CD4-positive, alpha-beta T cell treated with Interleukin-6 at 100 ng/mL for 8 hours (primary cell): Measurements from ENCODE around the gene AMDHD2.

ENCODE experiments used
- DNase-seq: peaks from one replicate; pipeline ENCODE4 v3.0.0-alpha.2; 2020; ENCODE audit warnings: mixed read lengths, low spot score

Gene AMDHD2

DNA sequence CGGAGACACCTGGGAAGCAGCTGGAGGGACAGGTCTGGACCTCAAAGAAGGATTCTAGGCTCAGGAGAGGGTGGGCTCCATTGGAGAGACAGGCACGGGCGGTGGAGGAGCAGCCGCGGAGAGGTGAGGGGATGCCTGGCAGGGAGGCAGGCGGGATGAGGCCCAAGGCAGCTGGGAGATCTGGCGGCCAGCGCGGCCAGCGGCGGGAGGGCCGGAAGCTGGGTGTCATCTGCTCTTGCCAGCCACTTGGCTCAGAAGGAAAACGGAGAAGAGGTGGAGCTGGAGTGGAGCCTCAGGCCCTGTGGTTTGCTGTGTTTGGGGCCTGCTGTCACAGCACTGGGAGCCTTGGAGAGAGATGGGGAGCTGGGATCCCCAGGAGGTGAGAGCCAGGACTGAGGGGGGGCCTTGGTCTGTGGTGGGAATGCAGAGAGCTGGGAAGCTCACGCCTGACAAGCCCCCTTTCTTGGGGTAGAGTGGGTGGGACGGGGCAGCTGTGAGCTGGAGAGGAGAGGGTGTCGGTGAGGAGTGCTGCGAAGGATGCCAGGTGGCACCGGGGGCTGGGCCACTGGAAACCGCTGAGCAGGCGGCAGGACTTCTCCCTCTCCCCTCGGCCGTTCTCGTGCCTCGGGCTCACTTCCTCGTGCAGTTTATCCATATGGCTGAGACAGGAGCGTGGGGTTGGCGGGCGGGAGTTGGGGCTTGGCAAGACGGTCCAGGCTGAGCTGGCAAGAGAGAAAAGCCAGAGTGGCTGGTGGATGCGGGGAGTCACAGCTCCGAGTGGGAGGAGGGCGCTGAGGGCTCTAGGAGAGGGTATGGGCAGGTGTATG lies 37.2 kb upstream of the AMDHD2 start:
- DNase-seq, result no peak

DNA sequence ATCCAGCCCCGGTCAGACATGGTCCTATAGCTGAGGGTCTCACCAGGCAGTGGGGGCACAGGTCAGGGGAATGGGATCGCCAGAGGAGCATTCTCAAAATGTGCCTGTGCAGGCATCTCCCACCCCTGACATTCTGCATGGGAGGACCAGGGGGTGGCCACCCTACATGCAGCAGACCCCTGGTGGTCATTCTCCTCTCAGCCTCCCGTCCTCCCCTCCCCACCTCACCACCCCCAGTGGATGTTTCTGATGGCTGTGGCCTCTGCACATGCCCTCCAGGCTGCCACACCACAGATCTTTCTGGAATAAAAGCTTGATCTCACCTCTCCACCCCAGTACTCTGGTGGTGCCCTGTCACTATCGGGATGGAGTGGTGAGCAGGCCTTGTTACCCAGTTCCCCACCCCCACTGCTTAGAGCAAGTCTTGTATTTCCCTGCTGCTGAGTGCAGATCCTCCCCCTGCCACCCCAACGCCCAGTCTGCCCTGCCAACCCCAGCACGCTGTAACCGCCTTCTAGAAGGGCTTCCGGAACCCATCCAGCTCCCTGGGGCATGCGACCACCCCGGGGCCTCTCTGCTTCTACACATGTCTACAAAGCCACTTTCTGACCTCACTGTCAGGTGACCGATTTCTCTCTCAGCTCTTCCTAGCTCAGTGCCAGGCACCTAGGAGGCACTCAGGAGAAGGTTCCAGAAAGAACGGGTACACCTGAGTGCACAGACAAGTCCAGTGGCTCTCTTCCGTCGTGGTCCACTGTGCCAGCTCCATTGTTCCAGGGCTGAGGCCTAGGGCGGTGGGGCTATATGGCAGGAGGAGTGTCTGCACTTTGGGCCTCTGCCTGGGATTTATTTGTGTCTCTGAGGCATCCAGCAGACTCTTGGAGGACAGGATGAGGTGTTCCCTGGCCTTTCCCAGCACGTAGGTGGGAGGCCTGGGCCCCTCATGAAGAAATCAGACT lies 36.0 kb upstream of the AMDHD2 start:
- no peak for DNase-seq

DNA sequence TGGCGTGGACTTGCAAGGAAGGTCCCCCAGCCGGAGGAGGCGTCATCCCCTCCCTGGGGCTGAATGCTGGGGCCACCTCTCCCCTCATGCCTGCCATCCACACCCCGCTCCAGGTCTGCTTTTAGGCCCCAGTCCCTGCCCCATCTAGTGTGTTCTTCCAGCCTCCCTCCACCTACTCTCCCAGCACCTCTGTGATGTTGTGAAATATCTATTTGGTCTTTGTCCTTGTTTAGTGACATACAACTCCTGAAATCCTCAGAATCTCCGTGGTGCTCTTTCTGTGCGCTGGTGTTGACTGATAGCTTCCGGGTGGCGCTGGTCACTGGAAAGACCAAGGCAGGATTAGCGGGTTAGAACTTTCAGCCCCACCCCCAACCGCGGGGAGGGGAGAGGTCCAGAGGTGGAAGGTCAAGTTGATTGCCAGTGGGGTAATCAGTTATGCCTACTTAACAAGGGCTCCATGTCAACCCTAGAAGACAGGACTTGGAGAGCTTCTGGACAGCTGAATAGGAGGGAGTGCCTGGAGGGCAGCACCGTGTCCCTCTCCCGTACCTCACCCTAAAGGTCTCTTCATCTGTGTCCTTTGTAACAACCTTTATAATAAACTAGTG lies 35.2 kb upstream of the AMDHD2 start:
- DNase-seq, result no peak

DNA sequence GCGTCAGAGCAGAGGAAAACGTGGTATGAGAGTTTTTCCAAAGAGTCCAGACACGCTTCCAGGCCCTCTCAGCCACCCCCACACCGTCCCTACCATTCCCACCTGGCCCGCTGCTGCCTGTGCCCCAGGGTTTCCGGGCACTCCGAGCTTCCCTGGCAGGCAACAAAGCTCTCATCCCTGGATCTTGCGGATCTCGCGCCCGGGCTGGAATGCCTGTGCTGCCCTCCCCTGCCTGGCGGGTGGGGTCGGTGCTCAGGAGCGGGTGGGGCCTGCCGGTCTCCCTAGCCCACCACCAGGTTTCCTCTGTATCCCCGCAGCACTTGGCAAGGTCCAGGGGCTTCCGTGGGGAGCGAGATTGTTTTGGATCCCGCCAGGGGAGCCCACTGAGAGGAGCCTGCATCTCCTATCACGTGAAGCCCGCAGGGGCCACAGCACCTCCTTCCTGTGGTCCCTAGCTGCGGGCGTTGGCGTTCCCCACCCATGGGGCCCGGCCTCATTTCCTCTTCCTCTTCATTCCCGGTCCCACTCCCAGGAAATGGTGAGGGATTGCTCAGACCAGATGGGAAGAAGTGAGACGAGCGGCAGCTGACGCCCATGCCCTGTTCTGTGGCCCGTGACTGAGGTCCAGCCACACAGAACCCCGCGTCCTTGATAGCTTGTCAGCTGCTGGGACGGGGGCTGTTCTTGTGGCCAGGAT lies 34.2 kb upstream of the AMDHD2 start:
- no peak for DNase-seq

DNA sequence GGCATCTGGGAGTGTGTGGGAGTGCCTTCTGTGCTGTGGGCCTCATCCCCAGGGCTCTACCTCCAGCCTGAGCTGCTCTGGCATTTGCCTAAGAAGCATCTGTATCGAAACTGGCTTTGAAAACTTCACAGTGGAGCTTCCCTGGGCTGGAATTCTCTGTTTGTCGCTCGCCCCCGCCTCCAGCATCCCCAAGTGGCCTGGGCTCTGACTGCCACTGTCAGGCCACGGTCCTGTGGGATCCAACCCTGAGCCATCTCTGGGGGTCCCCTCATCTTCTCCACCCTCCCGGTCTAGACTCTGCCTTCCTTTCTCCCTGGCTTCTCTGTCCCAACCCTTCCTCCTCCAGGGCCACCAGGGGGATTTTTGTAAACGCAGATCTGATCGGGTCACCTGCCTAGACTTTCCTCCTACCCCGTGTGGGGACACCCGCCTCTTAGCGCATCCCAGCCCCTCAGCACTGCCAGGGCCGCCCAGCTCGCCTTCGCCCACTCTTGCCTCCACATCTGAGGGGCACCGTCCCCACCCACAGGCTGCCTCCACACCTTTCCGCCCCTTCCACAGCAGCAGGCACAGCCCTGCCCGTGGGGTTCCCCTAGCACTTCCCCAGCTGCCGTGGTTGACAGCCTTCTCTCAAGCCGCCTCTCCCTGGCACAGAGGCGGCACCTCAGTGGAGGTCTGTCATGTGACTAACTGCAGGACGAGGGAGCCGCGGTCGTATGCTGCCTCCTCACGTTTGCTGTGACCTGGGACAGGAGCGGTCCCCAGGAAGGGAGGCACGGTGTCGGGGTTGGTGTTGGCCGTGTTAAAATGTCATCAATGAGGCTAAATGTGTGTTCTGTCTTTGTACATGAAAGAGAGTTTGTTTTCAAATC lies 33.3 kb upstream of the AMDHD2 start:
- DNase-seq, result peak; percentile 85

DNA sequence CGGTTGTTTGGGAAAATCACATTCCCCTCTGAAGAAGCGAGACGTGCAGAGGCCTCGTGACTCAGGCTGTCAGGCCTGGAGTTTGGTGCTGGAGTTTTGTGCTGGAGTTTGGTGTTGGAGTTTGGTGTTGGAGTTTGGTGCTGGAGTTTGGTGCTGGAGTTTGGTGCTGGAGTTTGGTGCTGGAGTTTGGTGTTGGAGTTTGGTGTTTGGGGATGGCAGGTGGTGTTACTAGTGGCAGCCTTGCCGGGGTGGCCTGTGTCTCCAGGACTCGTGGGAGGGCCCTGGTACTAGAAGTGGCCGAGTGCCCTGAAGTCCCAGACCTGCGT lies 32.7 kb upstream of the AMDHD2 start:
- no peak for DNase-seq

DNA sequence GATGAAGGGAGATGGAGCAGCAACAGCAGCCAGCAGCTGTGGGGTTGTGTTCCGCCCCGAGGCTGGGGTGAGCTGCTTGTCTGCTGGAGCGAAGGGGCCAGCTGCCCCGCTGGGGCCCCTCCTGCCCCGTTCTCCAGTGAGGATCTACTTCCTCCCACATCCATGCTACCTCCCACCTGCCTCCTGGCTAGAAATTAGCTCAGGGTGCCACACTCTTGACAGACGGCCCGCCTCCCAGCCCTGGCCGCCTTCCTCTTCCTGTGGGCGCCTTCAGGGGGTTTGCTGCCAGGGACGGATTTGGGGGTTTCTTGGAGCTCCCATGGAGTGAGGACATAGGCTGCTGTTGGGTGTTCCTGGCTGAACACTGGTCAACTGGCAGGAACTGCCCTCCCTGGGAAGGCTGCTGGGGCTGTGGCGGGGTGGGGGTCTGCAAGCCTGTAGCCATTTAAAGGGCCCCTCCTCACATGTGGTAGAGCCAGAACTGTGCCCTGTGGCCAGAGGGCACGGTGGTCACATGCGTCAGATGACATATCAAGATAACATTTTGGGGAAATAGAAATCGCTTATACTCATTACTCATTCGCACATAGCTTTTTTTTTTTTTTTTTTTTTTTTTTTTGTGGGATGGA lies 32.2 kb upstream of the AMDHD2 start:
- DNase-seq, result no peak

DNA sequence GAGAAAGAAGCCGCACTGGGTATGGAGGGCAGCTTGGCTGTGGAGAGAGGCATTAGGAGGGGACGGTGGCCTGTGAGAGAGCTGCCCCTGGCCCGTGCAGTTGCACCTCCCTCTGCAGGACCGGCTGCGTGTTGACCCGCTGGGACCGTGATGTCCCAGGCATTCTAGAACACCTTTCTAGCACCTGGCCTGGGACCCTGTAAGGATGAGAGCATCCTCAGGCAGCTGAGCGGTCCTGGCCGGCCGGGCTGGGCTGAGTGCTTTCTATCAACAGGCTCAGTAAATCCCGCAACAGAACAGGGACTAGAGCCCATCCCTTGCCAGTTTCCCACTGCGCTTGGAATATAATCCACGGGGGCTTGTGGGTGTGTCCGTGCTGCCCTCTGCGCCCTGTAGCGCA lies 30.6 kb upstream of the AMDHD2 start:
- no peak for DNase-seq

DNA sequence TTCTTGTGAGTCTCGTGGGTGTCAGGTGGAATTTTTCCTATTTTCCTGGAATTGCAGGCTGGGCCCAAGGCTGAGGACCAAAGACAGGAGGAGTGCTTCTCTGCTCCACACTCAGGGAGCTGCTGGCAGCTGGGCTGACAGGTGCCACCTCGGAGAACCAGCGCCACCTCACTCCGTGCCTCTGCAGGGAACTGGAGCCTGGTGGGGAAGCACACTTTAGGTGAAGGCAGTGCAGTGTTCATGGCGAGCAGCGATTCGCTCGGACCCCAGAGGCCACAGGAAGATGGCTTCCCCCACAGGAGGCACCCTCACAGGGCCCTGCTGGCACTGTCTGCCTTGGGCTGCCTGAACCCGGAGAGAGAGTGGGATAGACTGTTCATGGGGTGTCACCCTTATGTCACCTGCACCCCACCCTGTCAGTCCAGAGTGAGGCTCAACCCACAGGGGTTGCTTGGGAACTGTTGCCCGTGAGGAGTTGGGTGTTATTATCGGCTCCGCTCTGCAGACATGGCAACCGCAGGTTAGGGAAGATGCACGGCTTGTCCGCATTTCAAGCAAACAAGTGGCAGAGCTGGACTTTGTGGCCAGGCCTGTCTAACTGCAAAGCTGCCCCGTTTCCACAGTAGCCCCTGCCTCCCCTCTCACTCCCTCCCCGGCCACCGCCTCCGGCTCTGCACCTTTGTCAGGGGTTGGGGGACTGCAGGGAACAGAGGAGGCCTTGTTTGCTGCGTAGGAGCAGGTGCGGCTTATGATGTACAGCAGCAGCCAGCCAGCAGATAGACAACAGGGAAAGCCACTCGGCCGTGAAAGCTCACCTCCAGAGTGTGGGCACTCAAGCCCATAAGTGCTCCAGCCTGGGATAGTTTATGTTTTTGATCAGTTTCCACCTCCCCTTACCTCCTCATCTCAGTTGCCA lies 29.7 kb upstream of the AMDHD2 start:
- no peak for DNase-seq

DNA sequence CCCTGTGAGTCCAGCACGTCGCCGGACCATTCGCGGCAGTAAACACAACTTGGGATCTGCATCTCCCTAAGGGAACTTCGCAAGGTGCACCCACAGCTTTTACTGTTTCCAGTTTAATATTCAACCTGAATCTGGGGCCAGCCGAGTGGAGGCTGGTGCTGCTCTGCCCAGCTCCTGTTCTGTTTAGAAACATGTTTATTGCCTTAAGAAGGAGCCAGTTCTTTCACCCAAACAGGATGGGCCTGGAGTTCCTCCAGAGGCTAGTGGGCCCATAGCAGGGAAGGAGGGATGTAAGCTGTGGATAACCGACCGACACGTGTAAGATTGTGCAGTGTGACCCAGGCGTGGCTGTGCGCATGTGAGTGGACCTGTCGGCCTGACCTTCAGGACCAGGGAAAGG lies 27.9 kb upstream of the AMDHD2 start:
- DNase-seq, result no peak

DNA sequence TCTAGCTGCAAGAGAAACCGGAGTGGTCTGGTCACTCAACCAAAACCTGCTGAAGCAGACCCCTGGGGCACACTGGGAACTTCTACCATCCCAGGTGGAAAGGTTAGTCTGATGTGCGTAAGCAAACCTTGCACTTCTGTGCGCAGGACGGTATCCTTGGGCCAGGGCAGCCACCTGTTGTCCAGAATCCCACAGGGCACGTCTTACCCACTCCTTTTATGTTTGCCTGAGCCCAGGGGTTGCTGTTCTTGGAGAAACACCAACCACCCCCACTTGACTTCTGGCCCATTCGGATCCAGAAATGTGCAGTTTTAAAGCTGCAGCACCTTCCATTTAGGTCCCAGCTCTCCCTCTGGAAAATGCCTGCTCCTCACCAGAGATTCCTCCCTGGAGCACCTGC lies 26.6 kb upstream of the AMDHD2 start:
- no peak for DNase-seq

DNA sequence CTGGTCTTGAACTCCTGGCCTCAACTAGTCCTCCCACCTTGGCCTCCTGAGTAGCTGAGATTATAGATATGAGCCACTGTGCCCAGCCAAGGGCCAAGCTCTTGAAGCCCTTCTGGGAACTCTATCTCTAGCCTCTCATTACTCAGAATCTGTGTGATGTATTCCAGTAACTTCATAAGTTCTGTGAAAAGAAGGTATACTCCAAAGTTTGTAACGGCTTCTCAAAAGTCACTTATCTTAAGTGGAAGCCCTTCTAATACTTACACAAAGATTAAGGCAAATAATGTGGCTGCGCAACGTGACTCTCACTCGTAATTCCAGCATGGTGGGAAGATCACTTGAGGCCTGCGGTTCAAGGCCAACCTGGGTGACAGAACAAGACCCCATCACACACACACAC lies 25.6 kb upstream of the AMDHD2 start:
- DNase-seq, result no peak

DNA sequence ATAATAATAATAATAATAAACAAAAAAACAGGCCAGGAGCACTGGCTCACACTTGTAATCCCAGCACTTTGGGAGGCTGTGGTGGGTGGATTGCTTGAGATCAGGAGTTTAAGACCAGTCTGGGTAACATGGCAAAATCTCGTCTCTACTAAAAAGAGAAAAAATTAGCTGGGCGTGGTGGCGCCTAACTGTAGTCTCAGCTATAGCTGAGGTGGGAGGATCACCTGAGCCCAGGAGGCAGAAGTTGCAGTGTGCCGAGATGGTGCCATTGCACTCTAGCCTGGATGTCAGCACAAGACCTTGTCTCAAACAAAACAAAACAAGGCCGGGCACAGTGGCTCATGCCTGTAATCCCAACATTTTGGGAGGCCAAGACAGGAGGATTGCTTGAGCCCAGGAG lies 25.1 kb upstream of the AMDHD2 start:
- no peak for DNase-seq

DNA sequence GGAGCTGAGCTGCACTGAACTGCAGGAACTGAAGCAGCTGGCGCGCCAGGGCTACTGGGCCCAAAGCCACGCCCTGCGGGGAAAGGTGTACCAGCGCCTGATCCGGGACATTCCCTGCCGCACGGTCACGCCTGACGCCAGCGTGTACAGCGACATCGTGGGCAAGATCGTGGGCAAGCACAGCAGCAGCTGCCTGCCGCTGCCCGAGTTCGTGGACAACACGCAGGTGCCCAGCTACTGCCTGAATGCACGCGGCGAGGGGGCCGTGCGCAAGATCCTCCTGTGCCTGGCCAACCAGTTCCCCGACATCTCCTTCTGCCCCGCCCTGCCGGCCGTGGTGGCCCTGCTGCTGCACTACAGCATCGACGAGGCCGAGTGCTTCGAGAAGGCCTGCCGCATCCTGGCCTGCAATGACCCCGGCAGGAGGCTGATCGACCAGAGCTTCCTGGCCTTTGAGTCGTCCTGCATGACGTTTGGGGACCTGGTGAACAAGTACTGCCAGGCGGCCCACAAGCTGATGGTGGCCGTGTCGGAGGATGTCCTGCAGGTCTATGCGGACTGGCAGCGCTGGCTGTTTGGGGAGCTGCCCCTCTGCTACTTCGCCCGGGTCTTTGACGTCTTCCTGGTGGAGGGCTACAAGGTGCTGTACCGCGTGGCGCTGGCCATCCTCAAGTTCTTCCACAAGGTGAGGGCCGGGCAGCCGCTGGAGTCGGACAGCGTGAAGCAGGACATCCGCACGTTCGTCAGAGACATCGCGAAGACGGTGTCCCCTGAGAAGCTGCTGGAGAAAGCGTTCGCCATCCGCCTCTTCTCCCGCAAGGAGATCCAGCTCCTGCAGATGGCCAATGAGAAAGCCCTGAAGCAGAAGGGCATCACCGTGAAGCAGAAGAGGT lies 23.7 kb upstream of the AMDHD2 start:
- DNase-seq, result no peak

DNA sequence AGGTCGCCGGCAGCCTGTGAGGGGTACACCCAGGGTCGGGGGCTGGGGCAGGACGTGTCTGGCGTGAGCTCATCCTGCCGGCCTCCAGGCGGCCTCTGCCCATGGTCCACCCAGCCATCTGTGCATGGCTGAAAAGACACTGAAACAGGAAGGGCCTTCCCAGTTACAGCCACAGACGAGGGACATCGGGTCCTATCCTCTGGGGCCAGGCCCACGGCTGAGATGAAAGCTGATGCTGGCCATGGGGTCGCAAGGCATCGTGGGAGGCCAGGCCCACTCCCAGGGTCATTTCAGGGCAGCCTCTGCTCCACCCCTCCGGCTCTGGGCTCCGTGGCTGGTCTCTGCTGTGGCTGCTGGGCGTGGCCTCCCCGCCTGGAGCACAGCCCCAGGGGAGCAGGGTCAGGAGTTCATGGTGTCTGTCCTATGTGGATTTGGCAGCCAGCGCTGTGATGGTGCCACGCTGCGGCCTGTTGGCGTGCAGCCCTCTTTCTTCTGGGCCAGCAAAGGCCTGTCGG lies 23.0 kb upstream of the AMDHD2 start:
- no peak for DNase-seq

DNA sequence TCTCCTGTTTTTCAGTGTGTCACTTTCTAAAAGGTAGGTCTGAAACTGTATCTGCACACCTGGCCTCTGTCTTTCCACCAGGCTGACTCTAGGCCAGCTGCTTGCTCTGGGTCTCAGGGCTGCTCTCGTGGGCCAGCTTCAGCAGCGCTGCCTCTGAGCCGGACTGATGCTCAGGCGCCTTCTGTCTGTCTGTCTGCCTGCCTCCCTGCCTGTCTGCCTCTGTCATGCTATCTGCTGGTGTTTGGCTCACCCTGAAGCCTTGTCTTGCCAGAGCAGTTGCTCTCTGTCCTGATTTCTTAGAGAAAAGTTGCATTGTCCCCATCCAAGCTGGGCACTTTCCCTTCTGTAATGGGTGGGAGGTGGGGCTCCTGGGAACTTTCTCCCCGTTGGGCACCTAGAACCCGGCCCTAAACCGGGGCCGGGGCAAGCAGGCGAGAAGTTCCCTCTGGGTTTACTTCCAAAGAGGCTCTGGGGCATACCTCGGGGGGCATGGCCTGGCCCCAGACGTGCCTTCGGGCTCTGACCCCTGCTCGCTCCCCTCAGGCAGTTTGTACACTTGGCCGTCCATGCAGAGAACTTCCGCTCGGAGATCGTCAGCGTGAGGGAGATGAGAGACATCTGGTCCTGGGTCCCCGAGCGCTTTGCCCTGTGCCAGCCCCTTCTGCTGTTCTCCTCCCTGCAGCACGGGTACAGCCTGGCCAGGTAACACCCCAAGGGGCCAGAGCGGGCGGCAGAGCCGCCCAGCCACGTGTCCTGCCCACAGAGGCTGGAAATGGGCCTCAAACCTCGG lies 22.3 kb upstream of the AMDHD2 start:
- DNase-seq, result no peak

DNA sequence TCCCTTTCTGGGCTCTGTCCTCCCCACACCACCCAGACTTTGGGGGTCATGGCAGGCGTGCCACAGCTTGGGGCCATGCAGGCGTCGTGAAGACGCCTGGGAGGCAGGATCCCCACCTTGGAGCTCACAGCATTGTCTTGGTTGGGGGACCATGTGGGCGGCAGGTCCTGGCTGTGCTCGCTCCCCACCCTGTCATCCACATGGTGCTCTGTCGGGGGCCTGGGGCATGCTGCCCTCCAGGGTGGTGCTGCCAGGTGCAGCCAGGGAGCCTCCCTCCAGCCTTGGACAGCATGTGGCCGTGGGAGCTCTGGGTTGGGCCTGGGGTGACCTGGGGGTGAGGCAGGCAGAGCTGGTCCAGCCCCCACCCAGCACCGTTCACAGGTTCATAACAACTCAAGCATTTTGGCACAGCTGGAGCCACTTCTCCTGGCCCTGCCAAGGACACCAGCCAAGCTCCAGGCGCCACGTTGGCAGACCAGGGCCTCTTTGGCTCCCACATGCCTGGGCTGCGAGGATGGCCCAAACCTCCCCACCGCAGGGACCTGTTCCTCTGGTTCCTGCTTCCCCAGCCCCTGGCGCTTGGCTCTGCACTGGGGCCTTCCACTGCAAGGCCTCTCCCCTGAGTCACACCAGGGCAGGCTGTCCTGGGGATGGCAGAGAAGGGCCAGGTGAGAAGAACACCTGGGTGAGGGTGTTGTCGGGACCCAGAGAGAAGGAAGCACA lies 21.5 kb upstream of the AMDHD2 start:
- no peak for DNase-seq
